ENCODE results near the gene EXOC4. TPM values are rescaled to one million over a fixed set of nuclear protein-coding genes. Genes with fewer than 3 reads are reported as not detected.

The EXOC4 gene
- total RNA-seq, 2 experiments from 2014 or later = 58.0 to 59.9 TPM

DNA sequence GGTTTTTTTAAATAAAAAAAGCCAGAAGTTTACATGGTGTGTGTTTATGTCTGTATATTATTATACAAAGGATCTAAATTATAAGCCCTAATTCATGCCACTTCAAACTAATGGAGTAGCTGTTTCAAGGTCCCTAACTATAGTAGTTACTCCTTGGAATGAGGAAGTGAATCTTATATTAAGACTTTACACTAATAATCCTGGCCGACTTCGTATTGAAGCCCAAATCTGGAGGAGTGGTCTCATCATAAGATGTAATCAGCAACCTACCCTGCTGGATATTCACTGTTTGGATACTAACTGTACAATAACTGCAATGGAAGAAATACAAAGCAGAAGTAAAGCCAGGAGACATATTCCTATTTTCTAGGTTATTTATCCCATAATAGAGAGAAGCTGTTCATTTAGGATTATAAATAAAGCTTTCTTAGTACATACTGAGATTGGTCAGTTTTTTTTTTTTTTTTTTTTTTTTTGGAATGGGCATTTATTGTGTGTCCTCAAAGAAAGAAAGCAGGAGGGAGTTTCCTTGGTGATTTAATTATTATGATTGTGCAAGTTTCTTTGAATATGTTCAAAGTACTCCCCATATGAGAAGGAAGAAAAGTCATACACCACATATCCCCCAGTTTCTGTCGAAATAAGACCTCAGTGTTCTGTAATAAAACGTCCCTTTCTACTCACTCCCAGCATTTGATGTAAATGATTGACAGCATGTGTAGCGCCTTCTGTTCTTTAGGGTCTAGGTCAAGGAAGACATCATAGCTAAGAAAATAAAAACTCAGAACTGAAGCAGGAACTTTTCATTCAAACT lies 397.8 kb downstream of the EXOC4 start:
- CTCF ChIA-PET = no interaction called here
- TF ChIP-seq, protein P1, sequence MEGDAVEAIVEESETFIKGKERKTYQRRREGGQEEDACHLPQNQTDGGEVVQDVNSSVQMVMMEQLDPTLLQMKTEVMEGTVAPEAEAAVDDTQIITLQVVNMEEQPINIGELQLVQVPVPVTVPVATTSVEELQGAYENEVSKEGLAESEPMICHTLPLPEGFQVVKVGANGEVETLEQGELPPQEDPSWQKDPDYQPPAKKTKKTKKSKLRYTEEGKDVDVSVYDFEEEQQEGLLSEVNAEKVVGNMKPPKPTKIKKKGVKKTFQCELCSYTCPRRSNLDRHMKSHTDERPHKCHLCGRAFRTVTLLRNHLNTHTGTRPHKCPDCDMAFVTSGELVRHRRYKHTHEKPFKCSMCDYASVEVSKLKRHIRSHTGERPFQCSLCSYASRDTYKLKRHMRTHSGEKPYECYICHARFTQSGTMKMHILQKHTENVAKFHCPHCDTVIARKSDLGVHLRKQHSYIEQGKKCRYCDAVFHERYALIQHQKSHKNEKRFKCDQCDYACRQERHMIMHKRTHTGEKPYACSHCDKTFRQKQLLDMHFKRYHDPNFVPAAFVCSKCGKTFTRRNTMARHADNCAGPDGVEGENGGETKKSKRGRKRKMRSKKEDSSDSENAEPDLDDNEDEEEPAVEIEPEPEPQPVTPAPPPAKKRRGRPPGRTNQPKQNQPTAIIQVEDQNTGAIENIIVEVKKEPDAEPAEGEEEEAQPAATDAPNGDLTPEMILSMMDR (IDR thresholded peaks at IDR 0.05) = no peak
- no peaks in the 10 kb centered on the region for H3K4me1 Mint-ChIP-seq (ENCODE audit: low read depth)
- no peaks in the 10 kb centered on the region for H3K9me3 Mint-ChIP-seq
- no peak overlapping the region for H3K4me3 Mint-ChIP-seq
- Histone ChIP-seq H3K4me1 (ENCODE audit: insufficient read depth, low read length) (no peaks in the 10 kb centered on the region), H3K27me3 (ENCODE audit: control insufficient read depth in 1 of 2, insufficient read depth in 2 of 2, low read length in 2 of 2) (no peaks in the 10 kb centered on the region), H3K9me3 (ENCODE audit: control insufficient read depth in 1 of 2, insufficient read depth in 1 of 2, low read length in 2 of 2) (no peaks in the 10 kb centered on the region), H3K27ac (ENCODE audit: low read depth in 1 of 2, low read length in 2 of 2) (no peak overlapping the region), H3K4me3 (ENCODE audit: low read length) (no peak overlapping the region), H3K36me3 (ENCODE audit: insufficient read depth, low read length) (no peaks in the 10 kb centered on the region)
- H3K27me3 Mint-ChIP-seq = no peaks in the 10 kb centered on the region
- intact Hi-C loops (cut with DNase I, micrococcal nuclease) = no loop called here
- POLR2A ChIA-PET = no interaction called here
- no peaks in the 10 kb centered on the region for H3K36me3 Mint-ChIP-seq (ENCODE audit: low read depth)
- no peak overlapping the region for H3K27ac Mint-ChIP-seq
- no peak for ATAC-seq (ENCODE audit: poor library complexity)
- DNase-seq = peak in 2 of 14 experiments; percentile 7 to 15

DNA sequence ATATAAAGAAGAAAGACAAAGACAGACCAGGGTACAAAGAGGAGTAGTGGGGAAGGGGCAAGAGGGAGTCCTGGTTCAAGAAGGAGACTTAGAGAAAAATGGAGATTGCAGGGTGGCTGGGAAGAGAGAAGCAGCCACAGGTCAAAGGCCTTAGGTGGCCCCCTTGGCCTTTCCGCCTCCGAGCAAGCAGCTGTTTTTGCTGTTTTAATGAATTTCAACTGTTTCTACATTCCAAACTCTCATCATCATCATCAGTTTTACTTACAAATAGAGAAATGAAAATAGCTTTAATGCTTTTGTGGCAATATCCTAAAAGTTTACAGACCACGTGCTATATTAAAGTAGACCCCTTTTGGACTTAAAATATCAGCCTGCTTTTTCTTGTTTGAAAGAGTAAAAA lies 399.7 kb downstream of the EXOC4 start:
- Histone ChIP-seq H3K9me3 (ENCODE audit: control insufficient read depth in 1 of 2, insufficient read depth in 1 of 2, low read length in 2 of 2) (no peaks in the 10 kb centered on the region), H3K4me3 (ENCODE audit: low read length) (no peak overlapping the region), H3K27me3 (ENCODE audit: control insufficient read depth in 1 of 2, insufficient read depth in 2 of 2, low read length in 2 of 2) (no peaks in the 10 kb centered on the region), H3K36me3 (ENCODE audit: insufficient read depth, low read length) (no peaks in the 10 kb centered on the region), H3K4me1 (ENCODE audit: insufficient read depth, low read length) (no peaks in the 10 kb centered on the region), H3K27ac (ENCODE audit: low read depth in 1 of 2, low read length in 2 of 2) (no peak overlapping the region)
- ChIA-PET POLR2A (no interaction called here), CTCF (no interaction called here)
- intact Hi-C loops (cut with DNase I, micrococcal nuclease) = no loop called here
- no peaks in the 10 kb centered on the region for H3K36me3 Mint-ChIP-seq (ENCODE audit: low read depth)
- DNase-seq (no peak), ATAC-seq (ENCODE audit: poor library complexity) (no peak)
- no peak overlapping the region for H3K27ac Mint-ChIP-seq
- no peaks in the 10 kb centered on the region for H3K4me1 Mint-ChIP-seq (ENCODE audit: low read depth)
- no peak overlapping the region for H3K4me3 Mint-ChIP-seq
- TF ChIP-seq, protein P1 (IDR thresholded peaks at IDR 0.05) = no peak
- no peaks in the 10 kb centered on the region for H3K27me3 Mint-ChIP-seq
- H3K9me3 Mint-ChIP-seq = no peaks in the 10 kb centered on the region

DNA sequence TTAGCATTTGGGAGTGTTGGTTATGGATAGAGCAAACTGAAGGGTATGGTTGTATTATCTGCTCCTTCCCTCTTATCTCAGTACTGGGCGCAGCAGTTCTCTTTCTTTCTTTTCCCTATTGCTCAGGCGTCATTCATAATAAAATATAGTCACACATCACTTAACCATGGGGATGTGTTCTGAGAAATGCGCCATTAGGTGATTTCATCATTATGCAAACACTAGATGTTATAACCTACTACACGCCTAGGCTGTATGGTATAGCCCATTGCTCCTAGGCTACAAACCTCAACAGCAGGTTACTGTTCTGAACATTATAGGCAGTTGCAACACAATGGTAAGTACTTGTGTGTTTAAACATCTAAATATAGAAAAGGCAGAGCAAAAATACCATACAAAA lies 401.7 kb downstream of the EXOC4 start:
- no peaks in the 10 kb centered on the region for H3K4me1 ChIP-seq (ENCODE audit: insufficient read depth, low read length)
- POLR2A ChIA-PET = no interaction called here
- no peaks in the 10 kb centered on the region for H3K36me3 ChIP-seq (ENCODE audit: insufficient read depth, low read length)
- Mint-ChIP-seq H3K36me3 (ENCODE audit: low read depth) (no peaks in the 10 kb centered on the region), H3K9me3 (no peaks in the 10 kb centered on the region), H3K4me1 (ENCODE audit: low read depth) (no peaks in the 10 kb centered on the region), H3K27ac (no peak overlapping the region), H3K27me3 (no peaks in the 10 kb centered on the region), H3K4me3 (no peak overlapping the region)
- no peak overlapping the region for H3K27ac ChIP-seq (ENCODE audit: low read depth in 1 of 2, low read length in 2 of 2)
- no peaks in the 10 kb centered on the region for H3K27me3 ChIP-seq (ENCODE audit: control insufficient read depth in 1 of 2, insufficient read depth in 2 of 2, low read length in 2 of 2)
- TF ChIP-seq, protein P1 (IDR thresholded peaks at IDR 0.05) = no peak
- no peaks in the 10 kb centered on the region for H3K9me3 ChIP-seq (ENCODE audit: control insufficient read depth in 1 of 2, insufficient read depth in 1 of 2, low read length in 2 of 2)
- intact Hi-C loops (cut with DNase I, micrococcal nuclease) = no loop called here
- CTCF ChIA-PET = no interaction called here
- no peak overlapping the region for H3K4me3 ChIP-seq (ENCODE audit: low read length)
- ATAC-seq (ENCODE audit: poor library complexity) (no peak), DNase-seq (no peak)
